HG03280 (cell line): Measurements from ENCODE around the gene AMZ2.
"Not testable (repeated sequence)": the region's sequence is repeated elsewhere in the genome, so short reads cannot be mapped to it uniquely, and the experiment has no call there.

Experiments used
- ATAC-seq: cut with Tn5 transposase; IDR thresholded peaks from one replicate; pipeline ENCODE4 v1.9.1; 2021; ENCODE audit warnings: mild to moderate bottlenecking, moderate library complexity; ENCODE audit not compliant: unreplicated experiment

Gene AMZ2, protein sequence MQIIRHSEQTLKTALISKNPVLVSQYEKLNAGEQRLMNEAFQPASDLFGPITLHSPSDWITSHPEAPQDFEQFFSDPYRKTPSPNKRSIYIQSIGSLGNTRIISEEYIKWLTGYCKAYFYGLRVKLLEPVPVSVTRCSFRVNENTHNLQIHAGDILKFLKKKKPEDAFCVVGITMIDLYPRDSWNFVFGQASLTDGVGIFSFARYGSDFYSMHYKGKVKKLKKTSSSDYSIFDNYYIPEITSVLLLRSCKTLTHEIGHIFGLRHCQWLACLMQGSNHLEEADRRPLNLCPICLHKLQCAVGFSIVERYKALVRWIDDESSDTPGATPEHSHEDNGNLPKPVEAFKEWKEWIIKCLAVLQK

DNA sequence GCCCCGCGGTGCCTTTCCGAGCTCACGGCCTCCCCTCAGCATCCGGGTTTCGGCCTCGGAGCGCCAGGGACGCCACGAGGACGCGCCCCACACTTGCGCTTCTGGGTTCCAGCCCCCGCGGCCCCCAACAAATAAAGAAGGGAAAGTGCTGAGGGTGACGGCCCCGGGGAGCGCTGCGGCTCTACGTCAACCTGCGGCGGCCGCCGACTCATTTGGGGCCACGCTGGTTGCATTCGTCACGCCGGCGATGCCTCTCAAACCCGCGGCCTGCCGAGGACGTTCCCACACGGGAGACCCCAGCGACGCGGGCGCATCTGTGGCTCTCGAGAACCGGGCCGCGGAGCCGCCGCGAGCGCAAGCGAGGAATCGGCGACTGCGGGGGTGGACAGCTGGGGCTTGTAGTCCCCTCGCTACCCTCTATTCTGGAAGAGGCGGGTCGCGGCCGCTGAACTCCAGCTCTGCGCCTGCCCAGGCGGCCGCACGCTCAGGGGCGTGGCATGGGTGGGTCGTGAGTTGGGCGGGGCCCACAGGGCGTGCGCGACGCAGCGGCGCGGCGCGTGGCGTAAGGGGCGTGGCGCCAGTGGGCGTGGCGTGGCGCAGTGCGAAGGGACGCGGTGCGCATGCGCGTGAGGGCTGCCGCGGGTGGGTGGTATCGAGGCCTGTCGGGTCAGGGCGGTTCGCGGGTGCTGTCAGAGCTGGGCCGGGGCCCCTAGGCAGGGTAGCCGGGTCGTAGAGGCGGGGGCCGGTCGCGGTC lies at the start of gene AMZ2:
AMZ2 (plus strand) TSS at position 599 of the 754 bp plus-strand sequence. CDS start 2,145 bp downstream, outside the sequence.
- ATAC-seq: peak; percentile 92

DNA sequence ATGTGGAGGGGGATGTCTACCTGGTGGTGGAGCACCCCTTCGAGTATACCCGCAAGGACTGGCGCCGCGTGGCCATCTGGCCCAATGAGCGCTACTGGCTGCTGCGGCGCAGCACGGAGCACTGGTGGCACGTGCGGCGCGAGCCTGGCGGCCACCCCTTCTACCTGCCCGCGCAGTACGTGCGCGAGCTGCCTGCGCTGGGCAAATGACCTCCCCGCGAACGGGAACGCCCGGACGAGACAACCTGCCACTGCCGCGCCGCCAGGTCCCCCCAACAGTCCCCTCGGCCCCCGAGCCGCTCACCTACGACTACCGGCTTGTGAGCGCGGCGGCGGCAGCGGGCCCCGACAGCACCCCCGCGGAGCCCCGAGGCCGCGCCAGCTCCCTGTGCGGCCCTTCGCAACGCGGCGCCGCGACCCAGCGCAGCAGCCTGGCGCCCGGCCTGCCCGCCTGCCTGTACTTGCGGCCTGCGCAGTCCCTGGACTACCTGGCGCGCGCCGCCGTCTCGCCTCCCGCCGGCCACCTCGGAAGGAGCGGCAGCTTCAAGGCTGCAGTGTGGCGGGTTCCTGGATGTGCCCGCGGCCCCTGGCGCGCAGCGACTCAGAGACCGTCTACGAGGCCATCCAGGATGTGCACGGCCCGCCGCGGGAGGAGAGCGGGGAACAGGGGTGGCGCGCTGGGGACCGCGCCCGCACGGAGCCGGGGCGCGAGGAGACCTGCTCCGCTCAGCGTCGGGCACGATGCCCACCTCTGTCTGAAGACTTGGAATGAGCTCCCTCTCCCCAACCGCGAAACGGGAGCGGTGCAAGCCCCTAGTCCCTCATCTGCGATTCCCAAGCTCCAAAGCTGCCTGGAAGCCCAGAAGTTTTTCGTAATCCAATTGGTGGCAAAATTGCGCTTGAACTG lies 48.7 kb upstream of the AMZ2 start:
- no peak for ATAC-seq

GRCh38 chr17:68199837-68200688 lies 47.8 kb upstream of the AMZ2 start:
- no peak for ATAC-seq

GRCh38 chr17:68200689-68201417 lies 47.0 kb upstream of the AMZ2 start:
- peak; percentile 31 for ATAC-seq

DNA sequence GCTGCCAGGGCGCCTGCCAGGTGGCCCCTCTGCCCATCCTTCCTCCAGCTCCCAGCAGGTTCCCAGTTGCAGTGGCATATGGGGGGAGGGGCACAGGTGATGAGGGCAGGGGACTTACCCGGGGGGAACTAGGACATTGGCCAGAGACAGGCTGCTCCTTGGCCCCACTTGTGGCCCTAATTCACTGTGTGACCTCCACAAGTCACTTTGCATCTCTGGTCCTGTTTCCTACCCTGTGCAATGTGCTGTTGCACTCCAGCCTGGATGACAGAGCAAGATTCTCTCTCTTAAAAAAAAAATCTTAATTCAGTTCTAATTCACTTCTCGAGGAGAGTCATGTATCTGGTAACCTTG lies 46.4 kb upstream of the AMZ2 start:
- ATAC-seq: not testable (repeated sequence)

DNA sequence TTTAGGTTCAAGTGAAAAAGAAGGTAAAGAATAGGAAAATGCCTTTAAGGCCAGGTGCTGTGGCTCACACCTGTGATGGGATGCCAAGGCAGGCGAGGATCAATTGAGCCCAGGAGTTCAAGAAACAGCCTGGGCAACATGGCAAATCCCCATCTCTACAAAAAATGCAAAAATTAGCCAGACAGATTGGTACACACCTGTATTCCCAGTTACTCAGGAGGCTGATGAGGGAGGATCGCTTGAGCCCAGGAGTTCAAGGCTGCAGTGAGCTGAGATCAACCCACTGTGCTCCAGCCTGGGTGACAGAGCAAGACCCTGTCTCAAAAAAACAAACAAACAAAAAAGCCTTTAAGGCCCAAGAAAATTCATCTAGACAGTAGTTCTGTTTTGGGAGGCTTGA lies 45.5 kb upstream of the AMZ2 start:
- ATAC-seq: not testable (repeated sequence)

DNA sequence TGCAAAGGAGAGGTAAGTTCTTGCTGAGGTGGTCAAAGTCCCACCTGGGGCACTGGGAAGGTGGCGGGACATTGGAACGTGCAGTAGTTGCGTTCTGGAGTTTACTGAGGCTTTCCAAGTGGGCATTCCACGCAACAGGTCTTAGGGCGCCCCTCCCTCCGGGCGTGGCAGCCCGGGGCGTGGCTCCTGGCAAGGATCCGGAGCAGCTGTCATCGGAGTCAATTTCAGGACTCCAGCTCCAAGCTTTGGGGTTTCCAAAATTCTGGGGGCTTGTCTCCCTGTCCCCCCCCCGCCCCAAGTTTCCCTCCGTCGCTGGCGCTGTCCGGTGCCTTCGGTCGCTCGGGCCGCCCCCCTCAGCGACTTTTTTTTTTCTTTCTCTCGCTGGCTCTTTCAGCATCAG lies 43.1 kb upstream of the AMZ2 start:
- ATAC-seq: no peak

DNA sequence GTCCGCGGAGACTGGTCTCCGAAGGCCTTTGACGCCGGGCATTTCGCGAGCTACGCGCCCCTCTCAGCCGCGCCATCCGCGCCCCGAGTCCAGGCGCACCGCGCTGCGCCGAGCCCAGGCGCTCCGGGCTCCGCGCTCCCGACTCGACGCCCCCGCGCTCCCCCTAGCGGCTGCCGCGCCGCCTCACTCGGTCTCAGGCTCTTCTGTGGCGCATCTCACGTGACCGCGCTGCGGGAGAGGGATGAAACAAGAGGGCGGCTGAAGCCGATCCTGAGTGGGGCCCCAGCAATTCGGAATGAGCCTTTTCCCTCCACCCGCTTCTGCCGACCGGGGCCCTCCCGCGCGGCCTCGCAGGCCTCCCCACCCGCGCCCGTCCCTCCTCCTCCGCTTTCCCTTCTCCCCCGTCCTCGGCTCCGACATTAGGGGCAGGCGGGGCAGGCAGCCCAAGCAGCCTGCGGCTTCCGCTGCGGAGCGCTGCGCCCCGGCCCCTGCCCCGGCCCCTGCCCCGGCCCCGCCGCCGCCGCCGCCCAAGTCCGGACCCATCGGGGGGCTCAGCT lies 42.5 kb upstream of the AMZ2 start:
- peak; percentile 91 for ATAC-seq

- peak; percentile 37 for ATAC-seq
Observed at GRCh38 chr17:68205808-68206720, 41.8 kb upstream of the AMZ2 start.

DNA sequence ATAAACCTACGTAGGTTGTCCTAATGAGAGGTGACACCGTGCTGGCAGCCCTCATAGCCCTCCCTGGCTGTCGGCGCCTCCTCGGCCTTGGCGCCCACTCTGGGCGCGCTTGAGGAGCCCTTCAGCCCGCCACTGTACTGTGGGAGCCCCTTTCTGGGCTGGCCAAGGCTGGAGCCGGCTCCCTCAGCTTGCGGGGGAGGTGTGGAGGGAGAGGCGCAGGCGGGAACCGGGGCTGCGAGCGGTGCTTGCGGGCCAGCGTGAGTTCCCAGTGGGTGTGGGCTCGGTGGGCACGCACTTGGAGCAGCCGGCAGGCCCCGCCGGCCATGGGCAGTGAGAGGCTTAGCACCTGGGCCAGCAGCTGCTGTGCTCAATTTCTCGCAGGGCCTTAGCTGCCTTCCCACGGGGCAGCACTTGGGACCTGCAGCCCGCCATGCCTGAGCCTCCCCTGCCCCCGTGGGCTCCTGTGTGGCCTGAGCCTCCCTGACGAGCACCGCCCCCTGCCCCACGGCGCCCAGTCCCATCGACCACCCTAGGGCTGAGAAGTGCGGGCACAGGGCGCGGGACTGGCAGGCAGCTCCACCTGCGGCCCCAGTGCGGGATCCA lies 40.1 kb upstream of the AMZ2 start:
- no peak for ATAC-seq

GRCh38 chr17:68208651-68209050 lies 39.2 kb upstream of the AMZ2 start:
- not testable (repeated sequence) for ATAC-seq

DNA sequence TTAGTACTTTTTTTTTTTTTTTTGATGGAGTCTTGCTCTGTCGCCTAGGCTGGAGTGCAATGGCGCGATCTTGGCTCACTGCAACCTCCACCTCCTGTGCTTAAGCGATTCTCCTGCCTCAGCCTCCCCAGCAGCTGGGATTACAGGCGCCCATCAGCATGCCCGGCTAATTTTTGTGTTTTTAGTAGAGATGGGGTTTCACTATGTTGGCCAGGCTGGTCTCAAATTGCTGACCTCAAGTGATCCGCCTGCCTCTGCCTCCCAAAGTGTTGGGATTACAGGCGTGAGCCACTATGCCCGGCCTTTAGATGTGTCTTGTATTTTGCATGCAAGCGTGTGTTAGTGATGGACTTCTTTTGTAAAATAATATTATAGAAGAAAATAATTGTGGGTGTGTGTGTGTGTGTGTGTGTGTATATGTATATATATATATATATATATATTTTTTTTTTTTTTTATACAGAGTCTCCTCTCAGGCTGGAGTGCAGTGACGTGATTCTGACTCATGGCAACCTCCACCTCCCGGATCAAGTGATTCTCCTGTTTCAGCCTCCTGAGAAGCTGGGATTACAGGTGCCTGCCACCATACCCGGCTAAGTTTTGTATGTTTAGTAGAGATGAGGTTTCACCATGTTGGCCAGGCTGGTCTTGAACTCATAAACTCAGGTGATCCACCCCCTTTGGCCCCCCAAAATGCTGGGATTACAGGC lies 38.5 kb upstream of the AMZ2 start:
- not testable (repeated sequence) for ATAC-seq

DNA sequence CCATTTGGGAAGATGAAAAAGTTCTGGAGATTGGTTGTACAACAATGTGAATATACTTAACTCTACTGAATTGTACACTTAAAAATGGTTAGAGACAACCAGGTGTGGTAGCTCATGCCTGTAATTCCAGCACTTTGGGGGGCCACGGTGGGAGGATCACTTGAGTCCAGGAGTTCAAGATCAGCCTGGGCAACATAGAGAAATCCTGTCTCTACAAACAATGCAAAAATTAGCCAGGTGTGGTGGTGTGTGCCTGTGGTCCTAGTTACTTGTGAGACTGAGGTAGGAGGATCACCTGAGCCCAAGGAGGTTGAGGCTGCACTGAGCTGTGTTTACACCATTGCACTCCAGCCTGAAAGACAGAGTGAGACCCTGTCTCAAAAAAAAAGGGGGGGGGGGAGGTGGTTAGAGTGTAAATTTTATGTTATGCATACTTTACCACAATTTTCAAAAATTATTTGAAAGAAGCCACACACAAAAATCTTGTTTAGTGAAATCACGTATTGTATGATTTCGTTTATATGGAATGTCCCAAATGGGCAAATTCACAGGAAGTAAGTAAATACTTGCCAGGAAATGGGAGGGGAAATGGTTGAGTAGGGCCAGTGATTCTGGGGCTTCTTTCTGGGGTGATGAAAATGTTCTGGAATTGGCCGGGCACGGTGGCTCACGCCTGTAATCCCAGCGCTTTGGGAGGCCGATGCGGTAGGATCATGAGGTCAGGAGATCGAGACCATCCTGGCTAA lies 37.1 kb upstream of the AMZ2 start:
- ATAC-seq: no peak

DNA sequence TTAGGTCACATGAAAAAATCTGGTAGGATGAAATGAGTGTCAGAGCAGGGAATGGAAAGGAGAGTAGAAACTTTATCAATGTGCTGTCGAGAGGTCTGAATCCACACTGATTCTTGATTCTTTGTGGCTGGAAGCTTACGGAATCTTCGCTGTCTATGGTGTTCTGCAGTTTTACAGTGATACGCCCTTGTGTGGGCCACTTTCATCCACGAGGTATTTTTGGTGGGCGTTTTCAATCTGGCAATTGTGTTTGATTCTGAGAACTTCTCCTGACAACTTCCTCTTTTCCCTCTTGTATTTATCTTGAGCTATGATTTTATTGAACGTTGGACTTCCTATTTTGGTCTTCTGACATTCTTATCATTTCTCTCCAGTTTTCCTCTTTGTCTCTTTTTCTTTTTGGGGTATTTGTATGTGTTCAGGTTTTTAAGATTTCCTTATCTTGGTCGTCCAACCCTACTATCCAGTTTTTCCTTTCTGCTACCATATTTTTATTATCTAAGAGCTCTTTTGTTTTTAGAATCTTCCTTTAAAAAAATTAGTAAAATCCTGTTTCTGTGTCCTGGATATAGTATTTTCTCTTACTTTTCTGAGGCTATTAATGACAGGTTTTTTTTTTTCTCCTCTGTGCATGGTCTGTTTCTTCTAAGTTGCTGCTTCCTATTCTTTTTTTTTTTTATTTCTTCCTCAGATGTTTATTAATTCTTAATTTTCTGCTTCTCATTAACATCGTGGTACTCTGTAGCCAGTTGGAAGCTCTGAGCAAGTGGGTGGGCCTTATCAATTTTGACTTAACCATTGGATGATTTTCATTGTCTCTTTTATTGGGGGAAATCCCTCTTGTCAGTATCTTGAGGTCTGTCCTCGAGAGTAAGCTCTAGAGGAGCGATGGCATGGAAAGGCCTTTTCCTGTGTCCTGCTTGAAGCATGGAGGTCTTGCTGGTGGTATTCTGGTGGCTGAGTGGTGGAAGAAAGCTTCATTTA lies 34.1 kb upstream of the AMZ2 start:
- not testable (repeated sequence) for ATAC-seq

DNA sequence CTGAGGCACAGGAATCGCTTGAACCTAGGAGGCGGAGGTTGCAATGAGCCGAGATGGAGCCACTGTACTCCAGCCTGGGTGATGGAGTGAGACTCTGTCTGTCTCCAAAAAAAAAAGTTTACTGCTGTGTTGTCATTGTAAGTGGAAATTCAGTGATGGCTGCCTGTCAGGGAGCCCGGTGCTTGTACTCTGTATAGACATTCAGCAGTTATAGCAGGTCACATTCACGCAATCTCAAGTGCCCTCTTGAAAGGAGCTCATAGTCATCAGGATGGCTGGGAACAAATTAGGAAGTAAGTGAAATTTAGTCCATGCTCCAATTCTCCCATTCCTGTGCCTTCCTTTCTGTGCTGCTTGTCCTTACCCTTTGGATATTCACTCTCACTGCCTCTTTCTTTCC lies 32.4 kb upstream of the AMZ2 start:
- ATAC-seq: not testable (repeated sequence)
